ENCODE measurements around the gene RNF13. TPM values are rescaled to one million over a fixed set of nuclear protein-coding genes. Genes with fewer than 3 reads are reported as not detected.

Gene RNF13
- total and polyA plus RNA-seq, 2 of the 4 experiments (the other 2 are of a cell fraction): 12.8 to 29.8 TPM

DNA sequence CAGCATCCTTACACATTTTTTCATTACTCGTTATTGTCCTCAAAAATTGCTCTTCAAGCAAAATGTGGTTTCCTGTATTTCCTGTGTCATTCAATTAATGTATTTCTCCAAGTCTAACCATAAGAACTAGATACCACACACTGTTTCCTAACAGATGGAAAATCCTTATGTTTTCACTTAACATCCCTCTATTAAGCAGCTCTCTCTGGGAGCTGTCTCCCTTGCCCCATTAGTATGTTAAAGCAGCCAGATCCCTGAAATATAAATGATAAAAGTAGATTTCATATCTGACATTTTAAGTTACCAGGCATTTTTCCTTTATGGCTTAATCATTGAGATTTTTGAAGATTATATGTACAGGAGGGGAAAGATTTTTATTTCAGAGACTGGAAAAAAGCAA is 141.8 kb downstream of the RNF13 start:
- Histone ChIP-seq H3K9me1 (ENCODE audit: insufficient read depth, low read length) (no peaks in the 10 kb centered on the region; the same call in 1 of the 2 replicates), H4K91ac (ENCODE audit: insufficient read depth, low read depth, low read length) (no peak overlapping the region), H4K20me1 (ENCODE audit: insufficient read depth, low read length) (peaks cover 16% of the 10 kb centered on the region; the same call in 1 of the 2 replicates), H3K18ac (ENCODE audit: low read depth, low read length) (no peak overlapping the region), H2BK120ac (ENCODE audit: low read depth, low read length) (no peak overlapping the region), H3K27me3 (ENCODE audit: control insufficient read depth, insufficient read depth, low read length) (no peaks in the 10 kb centered on the region), H3K9me3 (ENCODE audit: control insufficient read depth, insufficient read depth, low read length) (no peaks in the 10 kb centered on the region), H3K36me3 (ENCODE audit: control insufficient read depth, insufficient read depth, low read length) (peaks cover 5% of the 10 kb centered on the region; the same call in 1 of the 2 replicates), H2BK20ac (ENCODE audit: low read depth, low read length) (no peak overlapping the region), H2AK5ac (ENCODE audit: low read depth, low read length) (no peak overlapping the region), H4K8ac (ENCODE audit: low read depth in 2 of 2, low read length in 2 of 2) (no peak overlapping the region), H2BK15ac (ENCODE audit: low read depth, low read length) (no peak overlapping the region), H3K14ac (replicated peaks; ENCODE audit: low read depth, low read length) (no peak overlapping the region), H2AFZ (replicated peaks; ENCODE audit: low read length, poor library complexity) (no peak overlapping the region), H3K79me1 (ENCODE audit: low read depth in 1 of 2, low read length in 2 of 2) (peaks cover 27 to 53% of the 10 kb centered on the region in 2 experiments), H3K4me3 (ENCODE audit: insufficient read depth, low read depth, low read length) (no peak overlapping the region), H3K4me2 (ENCODE audit: low read depth, low read length) (no peak overlapping the region), H3K9ac (ENCODE audit: low read depth, low read length) (no peak overlapping the region), H2BK5ac (ENCODE audit: low read depth, low read length, poor library complexity, severe bottlenecking) (no peak overlapping the region), H3K4me1 (ENCODE audit: control insufficient read depth, insufficient read depth, low read length) (no peaks in the 10 kb centered on the region), H3K4ac (ENCODE audit: low read depth, low read length) (no peak overlapping the region), H3K27ac (ENCODE audit: insufficient read depth, low read length) (no peak overlapping the region), H4K5ac (ENCODE audit: low read depth, low read length) (no peak overlapping the region), H3K23ac (ENCODE audit: low read depth, low read length) (no peak overlapping the region), H2AK9ac (replicated peaks; ENCODE audit: low read depth, low read length, poor library complexity) (no peak overlapping the region), H3K56ac (ENCODE audit: extremely low read depth, insufficient read depth, low read length) (no peak overlapping the region)
- no peak for DNase-seq
- WGBS, 2 experiments (ENCODE audit: extremely low coverage in 2 of 2, insufficient read length in 1 of 2): no CpG with 5 or more reads among the region's 1 CpG
- intact Hi-C loops (cut with micrococcal nuclease): no loop called here
- POLR2A ChIA-PET (ENCODE audit: unreplicated experiment): interaction anchor here (0.6 to 0.9 kb wide), 2 partner anchors 8 to 10 kb away, joined by 3 to 7 read pairs; no protein-coding TSS in a partner anchor
- dilution Hi-C loops (cut with HindIII; ENCODE audit: low sequenced_read_pairs, unreplicated experiment): no loop called here
- BruUV-seq (replicated peaks): no TSS peak
- TF ChIP-seq, protein P1, sequence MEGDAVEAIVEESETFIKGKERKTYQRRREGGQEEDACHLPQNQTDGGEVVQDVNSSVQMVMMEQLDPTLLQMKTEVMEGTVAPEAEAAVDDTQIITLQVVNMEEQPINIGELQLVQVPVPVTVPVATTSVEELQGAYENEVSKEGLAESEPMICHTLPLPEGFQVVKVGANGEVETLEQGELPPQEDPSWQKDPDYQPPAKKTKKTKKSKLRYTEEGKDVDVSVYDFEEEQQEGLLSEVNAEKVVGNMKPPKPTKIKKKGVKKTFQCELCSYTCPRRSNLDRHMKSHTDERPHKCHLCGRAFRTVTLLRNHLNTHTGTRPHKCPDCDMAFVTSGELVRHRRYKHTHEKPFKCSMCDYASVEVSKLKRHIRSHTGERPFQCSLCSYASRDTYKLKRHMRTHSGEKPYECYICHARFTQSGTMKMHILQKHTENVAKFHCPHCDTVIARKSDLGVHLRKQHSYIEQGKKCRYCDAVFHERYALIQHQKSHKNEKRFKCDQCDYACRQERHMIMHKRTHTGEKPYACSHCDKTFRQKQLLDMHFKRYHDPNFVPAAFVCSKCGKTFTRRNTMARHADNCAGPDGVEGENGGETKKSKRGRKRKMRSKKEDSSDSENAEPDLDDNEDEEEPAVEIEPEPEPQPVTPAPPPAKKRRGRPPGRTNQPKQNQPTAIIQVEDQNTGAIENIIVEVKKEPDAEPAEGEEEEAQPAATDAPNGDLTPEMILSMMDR (conservative IDR thresholded peaks at IDR 0.05; ENCODE audit: low read depth, low read length): no peak
- TF ChIP-seq RCOR1 (IDR thresholded peaks at IDR 0.05; ENCODE audit: insufficient replicate concordance, low read length): no peak
- TF ChIP-seq, protein P2, sequence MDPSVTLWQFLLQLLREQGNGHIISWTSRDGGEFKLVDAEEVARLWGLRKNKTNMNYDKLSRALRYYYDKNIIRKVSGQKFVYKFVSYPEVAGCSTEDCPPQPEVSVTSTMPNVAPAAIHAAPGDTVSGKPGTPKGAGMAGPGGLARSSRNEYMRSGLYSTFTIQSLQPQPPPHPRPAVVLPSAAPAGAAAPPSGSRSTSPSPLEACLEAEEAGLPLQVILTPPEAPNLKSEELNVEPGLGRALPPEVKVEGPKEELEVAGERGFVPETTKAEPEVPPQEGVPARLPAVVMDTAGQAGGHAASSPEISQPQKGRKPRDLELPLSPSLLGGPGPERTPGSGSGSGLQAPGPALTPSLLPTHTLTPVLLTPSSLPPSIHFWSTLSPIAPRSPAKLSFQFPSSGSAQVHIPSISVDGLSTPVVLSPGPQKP (IDR thresholded peaks at IDR 0.05; ENCODE audit: borderline replicate concordance, low read depth, low read length): no peak
- TF ChIP-seq CEBPB (IDR thresholded peaks at IDR 0.05; ENCODE audit: low read depth, low read length): no peak
- no peak for TF ChIP-seq RAD21 (IDR thresholded peaks at IDR 0.05; ENCODE audit: low read length)
- TF ChIP-seq MXI1 (IDR thresholded peaks at IDR 0.05; ENCODE audit: borderline replicate concordance, low read depth, low read length): no peak
- TF ChIP-seq MAZ (IDR thresholded peaks at IDR 0.05; ENCODE audit: borderline replicate concordance, low read depth, low read length): no peak
- no peak for TF ChIP-seq POLR2A (IDR thresholded peaks at IDR 0.05; ENCODE audit: low read depth, low read length)
- TF ChIP-seq SMC3 (IDR thresholded peaks at IDR 0.05; ENCODE audit: low read depth, low read length): no peak
- TF ChIP-seq CHD1 (IDR thresholded peaks at IDR 0.05; ENCODE audit: low read depth, low read length): no peak
- TF ChIP-seq, protein P3, sequence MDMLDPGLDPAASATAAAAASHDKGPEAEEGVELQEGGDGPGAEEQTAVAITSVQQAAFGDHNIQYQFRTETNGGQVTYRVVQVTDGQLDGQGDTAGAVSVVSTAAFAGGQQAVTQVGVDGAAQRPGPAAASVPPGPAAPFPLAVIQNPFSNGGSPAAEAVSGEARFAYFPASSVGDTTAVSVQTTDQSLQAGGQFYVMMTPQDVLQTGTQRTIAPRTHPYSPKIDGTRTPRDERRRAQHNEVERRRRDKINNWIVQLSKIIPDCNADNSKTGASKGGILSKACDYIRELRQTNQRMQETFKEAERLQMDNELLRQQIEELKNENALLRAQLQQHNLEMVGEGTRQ (IDR thresholded peaks at IDR 0.05; ENCODE audit: low read depth, low read length): no peak
- TF ChIP-seq NFE2L2 (IDR thresholded peaks at IDR 0.05; ENCODE audit: low read depth, low read length): no peak
- no peak for TF ChIP-seq FOS (IDR thresholded peaks at IDR 0.05; ENCODE audit: low read depth, low read length)
- no peak for TF ChIP-seq BHLHE40 (IDR thresholded peaks at IDR 0.05; ENCODE audit: low read depth, low read length)
- TF ChIP-seq RFX5 (IDR thresholded peaks at IDR 0.05; ENCODE audit: low read depth, low read length): no peak
- TF ChIP-seq MAFK (IDR thresholded peaks at IDR 0.05; ENCODE audit: low read depth, low read length): no peak
- in situ Hi-C loops (cut with MboI; ENCODE audit: low sequenced_read_pairs): no loop called here
- ATAC-seq (ENCODE audit: low read depth): no peak
- CTCF ChIA-PET: interaction anchor here (0.6 kb wide), 1 partner anchor 19 kb away, joined by 4 read pairs; no protein-coding TSS in a partner anchor

All from IMR-90 (cell line).